OCI-LY3 (cell line): ENCODE data around the gene TIAM2.

Experiments
- EZH2phosphoT487 ChIP-seq: fragments of 200-600 bp; shearing (Covaris generic); IDR thresholded peaks from 2 replicates; pipeline ENCODE4 v1.6.1; 2018; ENCODE audit warnings: antibody characterized with exemption, mixed run types, low read depth
- TF ChIP-seq, protein P1 (sequence below): fragments of 200-600, 300-600 bp; sonication (generic); IDR thresholded peaks from 2 replicates; pipeline ENCODE4 v1.5.1; 2014; ENCODE audit warnings: antibody characterized with exemption, low read length, low read depth

DNA sequence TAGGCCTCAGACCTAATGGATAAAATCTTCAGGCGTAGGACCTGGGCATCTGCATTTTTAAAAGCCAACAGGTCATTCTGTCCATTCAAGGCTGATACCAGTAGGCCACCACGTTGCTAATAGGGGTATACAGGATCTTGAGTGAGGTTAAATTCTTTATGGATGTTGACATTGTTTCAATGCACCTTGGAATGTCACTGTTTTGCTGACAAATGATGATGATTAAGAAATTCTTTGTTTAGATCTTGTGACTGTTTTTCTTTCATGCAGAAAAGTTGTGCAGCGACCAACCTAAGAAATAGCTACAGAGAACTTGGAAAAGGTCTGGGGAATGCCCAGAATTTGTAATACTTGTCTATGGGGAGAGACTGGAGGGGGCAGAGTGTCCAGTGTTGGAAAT is 167.6 kb downstream of the TIAM2 start:
- TF ChIP-seq, protein P1, sequence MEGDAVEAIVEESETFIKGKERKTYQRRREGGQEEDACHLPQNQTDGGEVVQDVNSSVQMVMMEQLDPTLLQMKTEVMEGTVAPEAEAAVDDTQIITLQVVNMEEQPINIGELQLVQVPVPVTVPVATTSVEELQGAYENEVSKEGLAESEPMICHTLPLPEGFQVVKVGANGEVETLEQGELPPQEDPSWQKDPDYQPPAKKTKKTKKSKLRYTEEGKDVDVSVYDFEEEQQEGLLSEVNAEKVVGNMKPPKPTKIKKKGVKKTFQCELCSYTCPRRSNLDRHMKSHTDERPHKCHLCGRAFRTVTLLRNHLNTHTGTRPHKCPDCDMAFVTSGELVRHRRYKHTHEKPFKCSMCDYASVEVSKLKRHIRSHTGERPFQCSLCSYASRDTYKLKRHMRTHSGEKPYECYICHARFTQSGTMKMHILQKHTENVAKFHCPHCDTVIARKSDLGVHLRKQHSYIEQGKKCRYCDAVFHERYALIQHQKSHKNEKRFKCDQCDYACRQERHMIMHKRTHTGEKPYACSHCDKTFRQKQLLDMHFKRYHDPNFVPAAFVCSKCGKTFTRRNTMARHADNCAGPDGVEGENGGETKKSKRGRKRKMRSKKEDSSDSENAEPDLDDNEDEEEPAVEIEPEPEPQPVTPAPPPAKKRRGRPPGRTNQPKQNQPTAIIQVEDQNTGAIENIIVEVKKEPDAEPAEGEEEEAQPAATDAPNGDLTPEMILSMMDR: no peak
- no peak for TF ChIP-seq EZH2phosphoT487
